Upper lobe of left lung (tissue), 6 donors: ENCODE measurements around the gene CCDC40. TPM values are rescaled to one million over a fixed set of nuclear protein-coding genes. Genes with fewer than 3 reads are reported as not detected.

Experiments
- ATAC-seq, 2 donors: fragments of 200-7000 bp; cut with Tn5 transposase; one replicate each; pipeline ENCODE4 v1.9.1; 2022; ENCODE audit warnings: mild to moderate bottlenecking in 2 of 2, moderate library complexity in 2 of 2; ENCODE audit not compliant: low FRiP score in 2 of 2
- DNase-seq, 2 donors: peaks; one replicate each; pipeline ENCODE4 v3.0.0-alpha.2; 2019 to 2020
- H3K27ac ChIP-seq, 4 donors: fragments of 200-600 bp; sonication (generic); one replicate each; pipeline ENCODE4 v1.5.1; 2016 to 2019
- H3K27me3 ChIP-seq, 4 donors: fragments of 200-600 bp; sonication (generic); one replicate each; pipeline ENCODE4 v1.5.1; 2017 to 2019
- H3K36me3 ChIP-seq, 4 donors: fragments of 200-600 bp; sonication (generic); one replicate each; pipeline ENCODE4 v1.5.1; 2016 to 2019
- H3K4me1 ChIP-seq, 4 donors: fragments of 200-600 bp; sonication (generic); one replicate each; pipeline ENCODE4 v1.5.1; 2018 to 2019
- H3K4me3 ChIP-seq, 4 donors: fragments of 200-600 bp; sonication (generic); one replicate each; pipeline ENCODE4 v1.5.1; 2017 to 2019; ENCODE audit warnings: mild to moderate bottlenecking in 2 of 4, moderate library complexity in 1 of 4
- H3K9me3 ChIP-seq, 4 donors: fragments of 200-600 bp; sonication (generic); one replicate each; pipeline ENCODE4 v1.5.1; 2018 to 2019
- EP300 ChIP-seq, 4 donors: sonication (generic); formaldehyde crosslinking; IDR thresholded peaks; one replicate each; pipeline ENCODE4 v1.5.1; 2017; ENCODE audit warnings: antibody characterized with exemption in 4 of 4, control low read depth in 2 of 4
- POLR2A ChIP-seq, 4 donors: fragments of 450-650 bp; IDR thresholded peaks; one replicate each; pipeline ENCODE4 v1.5.1; 2016 to 2017; ENCODE audit warnings: antibody characterized with exemption in 4 of 4, mild to moderate bottlenecking in 2 of 4
- POLR2AphosphoS5 ChIP-seq, 2 donors: sonication (generic); formaldehyde crosslinking; IDR thresholded peaks; one replicate each; pipeline ENCODE4 v1.5.1; 2017; ENCODE audit warnings: antibody characterized with exemption in 2 of 2
- whole genome bisulfite sequencing, 2 donors: methylation state at CpG; one replicate each; pipeline ENCODE4 v1.1.5; 2017 to 2018; 5-methylcytosine and 5-hydroxymethylcytosine counted together
- total RNA-seq, 6 donors: library from RNA; depleted of rRNA in 4 of 6; stranded (reverse); fragments of >200 nt in 4 of 6; gene quantifications; one replicate each; pipeline versions ENCODE4 v1.1.0 to v1.2.1, GENCODE V29; 2016 to 2021
- TF ChIP-seq, protein P1 (sequence below), 6 experiments: fragments of 450-650 bp in 4 of 6; fragments of 200-600 bp in 2 of 6; sonication (generic) in 2 of 6; IDR thresholded peaks; one replicate each; pipeline ENCODE4 v1.5.1; 2016 to 2019; ENCODE audit warnings: antibody characterized with exemption in 6 of 6
- donor health status: DM: no; HTN: no; CAD: no; lungs with moderate emphysema.
- donor health status: DM: no; HTN: yes; CAD: no; lungs with severe emphysema.

The CCDC40 gene
- total RNA-seq, 6 donors from 2014 or later = 4.1 to 96.4 (median 24.2) TPM

DNA sequence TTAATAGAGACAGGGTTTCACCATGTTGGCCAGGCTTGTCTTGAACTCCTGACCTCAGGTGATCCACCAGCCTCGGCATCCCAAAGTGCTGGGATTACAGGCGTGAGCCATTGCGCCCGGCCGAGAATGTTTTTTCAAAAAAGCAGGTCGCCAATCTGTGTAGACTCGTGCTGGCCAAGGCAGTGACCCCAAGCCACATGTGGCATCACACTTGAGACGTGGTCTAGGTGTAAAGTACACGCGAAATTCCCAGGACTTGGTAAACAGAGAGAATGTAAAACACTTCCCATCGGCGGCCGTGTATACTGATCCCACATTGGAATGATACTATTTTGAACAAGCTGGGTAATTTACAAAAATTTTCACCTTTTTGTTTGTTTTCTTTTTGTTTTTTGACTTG, 41.8 kb upstream of the CCDC40 start:
- Histone ChIP-seq H3K27ac (no peak overlapping the region), H3K4me1 (peaks cover 30 to 48% (median 35%) of the 10 kb centered on the region in 4 donors), H3K4me3 (no peak overlapping the region), H3K36me3 (no peaks in the 10 kb centered on the region), H3K9me3 (no peaks in the 10 kb centered on the region), H3K27me3 (no peaks in the 10 kb centered on the region)
- ATAC-seq = no peak
- 93 to 94% methylated on average over 13 of the region's 13 CpGs for WGBS, 2 donors
- TF ChIP-seq, protein P1, sequence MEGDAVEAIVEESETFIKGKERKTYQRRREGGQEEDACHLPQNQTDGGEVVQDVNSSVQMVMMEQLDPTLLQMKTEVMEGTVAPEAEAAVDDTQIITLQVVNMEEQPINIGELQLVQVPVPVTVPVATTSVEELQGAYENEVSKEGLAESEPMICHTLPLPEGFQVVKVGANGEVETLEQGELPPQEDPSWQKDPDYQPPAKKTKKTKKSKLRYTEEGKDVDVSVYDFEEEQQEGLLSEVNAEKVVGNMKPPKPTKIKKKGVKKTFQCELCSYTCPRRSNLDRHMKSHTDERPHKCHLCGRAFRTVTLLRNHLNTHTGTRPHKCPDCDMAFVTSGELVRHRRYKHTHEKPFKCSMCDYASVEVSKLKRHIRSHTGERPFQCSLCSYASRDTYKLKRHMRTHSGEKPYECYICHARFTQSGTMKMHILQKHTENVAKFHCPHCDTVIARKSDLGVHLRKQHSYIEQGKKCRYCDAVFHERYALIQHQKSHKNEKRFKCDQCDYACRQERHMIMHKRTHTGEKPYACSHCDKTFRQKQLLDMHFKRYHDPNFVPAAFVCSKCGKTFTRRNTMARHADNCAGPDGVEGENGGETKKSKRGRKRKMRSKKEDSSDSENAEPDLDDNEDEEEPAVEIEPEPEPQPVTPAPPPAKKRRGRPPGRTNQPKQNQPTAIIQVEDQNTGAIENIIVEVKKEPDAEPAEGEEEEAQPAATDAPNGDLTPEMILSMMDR (IDR thresholded peaks at IDR 0.05) = no peak
- no peak for TF ChIP-seq POLR2A (IDR thresholded peaks at IDR 0.05)
- no peak for TF ChIP-seq EP300 (IDR thresholded peaks at IDR 0.05)
- TF ChIP-seq POLR2AphosphoS5 (IDR thresholded peaks at IDR 0.05) = no peak
- no peak for DNase-seq

DNA sequence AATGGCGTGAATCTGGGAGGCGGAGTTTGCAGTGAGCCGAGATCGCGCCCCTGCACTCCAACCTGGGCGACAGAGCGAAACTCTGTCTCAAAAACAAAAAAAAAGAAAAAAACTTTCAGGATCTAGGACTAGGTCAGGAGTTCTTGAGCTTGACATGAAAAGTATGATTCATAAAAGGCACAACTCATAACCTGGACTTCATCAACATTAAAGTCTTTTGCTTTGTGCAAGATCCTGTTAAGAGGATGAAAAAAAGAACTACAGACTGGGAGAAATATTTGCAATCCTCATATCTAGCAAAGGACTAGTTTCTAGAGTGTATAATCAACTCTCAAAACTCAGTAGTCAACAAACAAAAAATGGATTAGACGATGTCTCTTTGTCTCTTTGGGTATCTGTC, 40.7 kb upstream of the CCDC40 start:
- H3K27ac ChIP-seq = no peak overlapping the region
- DNase-seq = no peak
- TF ChIP-seq EP300 (IDR thresholded peaks at IDR 0.05) = no peak
- TF ChIP-seq, protein P1 (IDR thresholded peaks at IDR 0.05) = no peak
- TF ChIP-seq POLR2A (IDR thresholded peaks at IDR 0.05) = no peak
- TF ChIP-seq POLR2AphosphoS5 (IDR thresholded peaks at IDR 0.05) = no peak
- H3K27me3 ChIP-seq = no peaks in the 10 kb centered on the region
- ATAC-seq = no peak
- no peaks in the 10 kb centered on the region for H3K36me3 ChIP-seq
- H3K9me3 ChIP-seq = no peaks in the 10 kb centered on the region
- peaks cover 30 to 48% (median 35%) of the 10 kb centered on the region in 4 donors for H3K4me1 ChIP-seq
- H3K4me3 ChIP-seq = no peak overlapping the region
- WGBS, 2 donors = 97 to 98% methylated on average over 8 of the region's 8 CpGs

DNA sequence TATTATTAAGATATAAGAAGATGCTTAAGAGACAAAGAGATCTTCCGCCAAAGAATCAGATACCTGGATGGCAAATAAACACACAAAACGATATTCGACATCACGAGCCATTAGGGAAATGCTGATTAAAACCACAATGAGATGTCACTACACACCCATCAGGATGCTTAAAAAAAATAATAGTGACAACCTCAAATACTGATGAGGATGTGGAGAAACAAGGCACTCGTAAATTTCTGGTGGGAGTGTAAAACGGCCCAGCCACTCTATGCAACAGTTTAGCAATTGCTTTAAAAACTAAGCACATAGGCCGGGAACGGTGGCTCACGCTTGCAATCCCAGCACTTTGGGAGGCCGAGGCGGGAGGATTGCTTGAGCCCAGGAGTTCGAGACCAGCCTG, 40.2 kb upstream of the CCDC40 start:
- no peak for TF ChIP-seq EP300 (IDR thresholded peaks at IDR 0.05)
- no peak for TF ChIP-seq POLR2A (IDR thresholded peaks at IDR 0.05)
- no peak for TF ChIP-seq POLR2AphosphoS5 (IDR thresholded peaks at IDR 0.05)
- TF ChIP-seq, protein P1 (IDR thresholded peaks at IDR 0.05) = no peak
- no peak for ATAC-seq
- no peak overlapping the region for H3K4me3 ChIP-seq
- no peak for DNase-seq
- 76 to 86% methylated on average over 12 of the region's 12 CpGs for WGBS, 2 donors
- H3K9me3 ChIP-seq = no peaks in the 10 kb centered on the region
- H3K27me3 ChIP-seq = no peaks in the 10 kb centered on the region
- no peaks in the 10 kb centered on the region for H3K36me3 ChIP-seq
- peaks cover 29 to 45% (median 33%) of the 10 kb centered on the region in 4 donors for H3K4me1 ChIP-seq
- peak overlapping the region; percentile 33 to 78 (median 46) for H3K27ac ChIP-seq

DNA sequence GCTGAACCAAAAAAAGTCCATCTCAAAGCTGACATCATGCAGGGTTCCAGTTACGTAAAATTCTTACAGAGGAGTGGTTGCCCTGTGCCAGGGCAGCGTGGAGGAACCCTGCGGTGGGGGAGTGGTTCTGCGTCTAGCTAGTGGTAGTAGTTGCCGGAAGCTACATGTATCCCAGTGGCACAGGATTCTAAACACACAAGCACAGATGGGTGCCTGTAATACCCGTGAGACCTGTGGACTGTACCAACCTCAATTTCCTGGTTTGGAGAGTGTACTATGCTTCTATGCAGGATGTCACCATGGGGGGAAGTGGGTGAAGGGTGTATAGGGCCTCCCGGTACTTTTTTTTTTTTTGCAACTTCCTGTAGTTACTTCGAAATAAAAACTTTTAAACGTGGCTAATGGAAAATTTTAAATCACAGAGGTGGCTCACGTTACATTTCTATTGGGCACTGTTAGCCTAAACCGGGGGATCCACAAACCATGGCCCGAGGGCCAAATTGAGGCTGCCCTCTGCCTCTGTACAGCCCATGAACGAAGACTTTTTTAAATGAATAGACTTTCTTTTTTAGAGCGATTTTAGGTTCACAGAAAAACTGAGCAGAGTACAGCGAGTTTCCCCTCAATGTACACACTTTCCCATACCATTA, 39.3 kb upstream of the CCDC40 start:
- peak in 1 of 2 donors; percentile 74 for DNase-seq
- ATAC-seq = peak; percentile 60 to 66
- 58 to 65% methylated on average over 15 of the region's 15 CpGs for WGBS, 2 donors
- Histone ChIP-seq H3K36me3 (peaks cover 0 to 5% (median 0%) of the 10 kb centered on the region in 4 donors), H3K9me3 (no peaks in the 10 kb centered on the region), H3K4me1 (peaks cover 21 to 37% (median 26%) of the 10 kb centered on the region in 4 donors), H3K27me3 (no peaks in the 10 kb centered on the region), H3K27ac (peak overlapping the region; percentile 63 to 78 (median 74)), H3K4me3 (no peak overlapping the region)
- TF ChIP-seq POLR2A (IDR thresholded peaks at IDR 0.05) (no peak), POLR2AphosphoS5 (IDR thresholded peaks at IDR 0.05) (peak in 1 of 2 donors; percentile 66)

DNA sequence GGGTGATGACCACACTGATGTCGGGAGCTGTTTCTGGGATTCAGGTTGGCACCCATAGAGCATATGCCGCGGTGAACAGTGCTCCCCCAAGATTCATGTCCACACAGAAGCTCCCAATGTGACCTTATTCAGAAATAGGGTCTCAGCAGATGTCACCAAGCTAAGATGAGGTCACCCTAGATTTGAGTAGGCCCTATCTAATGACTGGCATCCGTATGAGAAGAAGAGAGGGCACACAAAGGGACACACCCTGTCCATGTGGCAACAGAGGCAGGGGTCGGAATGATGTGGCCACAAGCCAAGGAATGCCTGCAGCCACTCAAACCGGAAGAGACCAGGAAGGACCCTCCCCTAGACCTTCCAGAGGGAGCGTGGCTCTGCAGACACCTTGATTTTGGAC, 36.3 kb upstream of the CCDC40 start:
- no peak for ATAC-seq
- Histone ChIP-seq H3K4me1 (peaks cover 0 to 14% (median 6%) of the 10 kb centered on the region in 4 donors), H3K27me3 (no peaks in the 10 kb centered on the region), H3K4me3 (no peak overlapping the region), H3K9me3 (no peaks in the 10 kb centered on the region), H3K36me3 (peaks cover 0 to 10% (median 2%) of the 10 kb centered on the region in 4 donors), H3K27ac (no peak overlapping the region)
- no peak for DNase-seq
- 90 to 93% methylated on average over 4 to 7 of the region's 7 CpGs for WGBS, 2 donors
- TF ChIP-seq, protein P1 (IDR thresholded peaks at IDR 0.05) = no peak
- TF ChIP-seq EP300 (IDR thresholded peaks at IDR 0.05) (no peak), POLR2A (IDR thresholded peaks at IDR 0.05) (no peak), POLR2AphosphoS5 (IDR thresholded peaks at IDR 0.05) (no peak)
